NCI-H2171 (cell line): ENCODE results near the gene TMEM163.
"Not testable (repeated sequence)": the region's sequence is repeated elsewhere in the genome, so short reads cannot be mapped to it uniquely, and the experiment has no call there.

Source experiments
- DNase-seq: peaks from one replicate; lab custom pipeline; 2025; lab: John Stamatoyannopoulos, UW

TMEM163 gene

DNA sequence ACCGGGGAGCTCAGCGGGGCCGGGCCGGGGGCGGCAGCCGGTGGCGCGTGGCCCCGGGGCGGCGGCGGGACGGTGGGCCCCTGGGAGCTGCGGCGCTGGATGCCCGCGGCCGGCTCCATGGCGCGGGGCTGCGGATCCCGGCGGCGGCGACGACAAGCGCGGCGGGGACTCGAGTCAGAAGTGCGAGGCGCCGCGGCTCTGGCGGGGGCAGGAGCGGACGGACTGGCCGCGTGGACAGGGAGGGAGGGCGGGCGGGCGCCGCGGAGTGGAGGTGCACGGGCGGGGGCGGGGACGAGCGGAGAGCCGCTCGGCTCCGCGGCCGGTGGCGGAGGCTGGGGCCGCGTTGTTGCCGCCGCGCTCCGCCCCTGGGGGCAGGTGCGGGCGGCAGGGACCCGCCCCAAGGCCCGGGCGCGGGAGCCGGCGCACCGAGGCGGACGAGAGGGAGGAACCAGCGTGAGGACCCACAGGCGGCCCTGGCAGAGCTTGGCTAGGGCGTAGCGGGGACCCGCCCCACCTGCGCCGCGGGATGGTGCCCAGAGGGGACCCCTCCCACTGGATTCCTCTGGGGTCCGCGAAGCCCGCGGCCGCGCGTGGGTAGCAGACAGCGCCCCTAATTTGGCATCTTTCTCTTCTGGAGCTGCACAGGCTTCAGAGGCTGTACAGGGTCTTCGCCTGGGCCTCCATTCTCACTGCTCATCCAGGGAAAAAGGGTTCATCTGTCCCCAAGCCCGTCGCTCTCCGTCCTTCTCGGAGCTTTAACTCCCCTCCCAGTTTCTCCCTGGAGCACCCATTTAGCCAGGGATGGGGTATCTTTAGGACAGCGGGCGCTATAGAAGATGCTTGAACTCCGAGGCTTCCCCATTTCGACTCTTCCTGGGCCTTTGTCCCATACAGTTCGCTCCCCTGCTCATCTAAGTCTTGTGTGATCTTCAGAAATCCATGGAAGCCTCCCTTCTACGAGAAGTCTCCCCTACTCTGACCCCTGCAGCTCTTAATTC, at the start of gene TMEM163:
Gene TMEM163, minus strand, starts transcription at position 184 of the 998 bp plus-strand sequence.
- peak; percentile 56 for DNase-seq

DNA sequence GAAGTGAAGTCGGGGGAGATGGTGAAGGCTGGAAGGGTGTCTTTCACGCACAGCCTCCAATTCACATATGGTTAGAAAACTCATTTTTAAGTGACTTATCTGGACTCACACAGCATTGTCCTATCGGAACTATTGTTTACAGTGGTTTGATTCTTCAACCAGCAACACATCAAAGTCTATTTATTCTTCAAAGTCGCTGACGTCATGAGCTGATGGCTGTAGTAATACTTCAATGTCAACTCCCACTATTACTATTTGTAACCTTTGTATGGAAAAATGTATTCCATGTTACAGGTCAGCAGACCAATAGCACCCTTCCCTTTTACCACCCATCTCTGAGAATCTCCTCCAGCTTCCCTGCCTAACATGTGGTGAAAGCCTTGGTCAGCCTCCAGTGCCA, 47.8 kb upstream of the TMEM163 start:
- no peak for DNase-seq

DNA sequence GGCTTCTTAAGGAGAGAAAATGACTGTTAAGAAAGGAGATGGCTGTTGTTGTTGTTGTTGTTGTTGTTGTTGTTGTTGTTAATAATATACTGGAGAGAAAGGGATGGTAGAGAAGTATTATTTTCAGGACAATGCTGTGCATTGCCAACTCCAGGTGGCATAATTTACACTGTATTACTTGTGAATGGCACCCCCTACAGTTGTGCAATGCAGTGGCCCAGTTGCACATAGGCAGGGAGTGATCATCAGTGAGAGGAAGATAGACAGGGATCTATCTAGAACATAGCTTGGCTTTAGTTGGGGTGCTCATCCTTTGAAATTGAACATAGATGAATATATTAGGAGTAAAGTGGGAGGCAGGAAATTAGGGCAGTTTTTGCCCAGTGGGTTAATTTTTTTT, 47.2 kb upstream of the TMEM163 start:
- DNase-seq = no peak

DNA sequence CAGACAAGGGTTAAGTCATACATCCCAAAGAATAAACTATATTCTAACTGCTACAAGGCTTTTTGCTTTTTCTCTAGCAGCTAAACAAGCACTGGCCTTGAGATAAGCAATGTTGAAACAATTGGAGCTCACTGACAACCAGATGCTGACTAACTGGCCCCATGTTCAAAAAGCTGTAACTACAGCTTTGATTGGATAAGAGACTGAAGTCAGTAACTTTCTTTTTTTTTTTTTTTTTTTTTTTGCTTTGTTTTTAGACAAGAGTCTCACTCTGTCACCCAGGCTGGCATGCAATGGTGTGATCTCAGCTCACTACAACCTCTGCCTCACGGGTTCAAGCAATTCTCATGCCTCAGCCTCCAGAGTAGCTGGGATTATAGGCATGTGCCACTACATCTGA, 45.4 kb upstream of the TMEM163 start:
- DNase-seq = no peak

DNA sequence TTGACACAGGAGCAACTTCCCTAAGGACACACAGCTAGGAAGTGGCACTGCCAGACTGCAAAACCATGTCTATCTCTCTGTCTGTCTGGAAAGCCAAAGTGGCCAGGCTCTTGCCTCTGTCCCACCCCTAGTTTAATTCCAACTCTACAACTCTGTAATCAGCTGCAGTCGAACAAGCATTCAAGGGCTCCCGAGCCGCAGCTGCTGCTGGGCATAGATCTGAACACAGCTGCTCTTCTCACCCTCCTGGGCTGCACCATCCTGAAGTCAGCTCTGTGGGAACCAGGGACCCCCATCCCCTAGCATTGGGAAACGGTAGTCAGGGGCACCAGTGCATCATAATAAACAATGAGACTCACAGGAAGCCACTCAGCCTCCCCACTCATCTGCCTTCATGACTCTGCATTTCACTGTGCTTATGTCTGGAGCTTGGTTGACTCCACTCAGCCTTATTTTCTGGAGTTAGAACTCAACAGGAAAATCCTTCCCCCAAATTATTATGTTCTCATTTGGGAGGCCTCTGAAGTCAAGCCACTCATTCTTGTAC, 44.4 kb upstream of the TMEM163 start:
- DNase-seq = no peak

DNA sequence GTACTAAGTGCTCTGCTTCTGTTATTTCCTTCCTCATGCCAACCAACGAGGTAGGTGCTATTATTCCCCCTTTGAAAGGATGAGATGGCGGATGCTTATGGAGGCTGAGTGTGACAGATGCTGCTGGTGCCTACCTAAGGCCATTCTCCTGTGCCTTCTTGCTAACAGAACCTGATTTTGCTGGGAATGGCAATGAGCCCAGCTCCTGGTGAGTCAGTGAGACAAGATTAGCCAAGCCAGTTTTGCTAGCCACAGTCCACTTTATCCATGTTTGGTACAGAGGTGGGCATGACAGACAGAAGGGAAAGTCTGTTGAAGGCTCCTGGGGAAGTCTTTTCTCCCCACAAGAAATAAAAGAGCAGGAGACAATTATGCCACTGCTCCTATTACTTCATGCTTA, 43.7 kb upstream of the TMEM163 start:
- DNase-seq = no peak

DNA sequence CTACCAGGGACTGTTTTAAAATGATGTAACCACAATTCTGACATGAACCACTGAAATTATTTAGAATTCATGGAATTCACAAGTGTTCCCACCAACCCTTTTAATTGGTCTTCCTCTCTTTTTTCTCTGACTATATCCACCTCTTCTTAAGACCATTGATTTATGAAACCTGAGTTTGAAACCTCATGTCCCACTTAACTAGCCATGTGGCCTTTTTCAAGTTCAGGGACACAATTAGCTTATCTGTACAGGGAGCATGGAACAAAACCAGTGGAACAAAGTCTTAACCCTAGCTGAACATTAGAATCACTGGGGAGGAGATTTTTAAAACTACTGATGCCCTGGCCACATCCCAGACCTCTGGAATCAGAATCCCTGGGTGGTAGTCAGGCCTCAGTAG, 41.6 kb upstream of the TMEM163 start:
- no peak for DNase-seq

DNA sequence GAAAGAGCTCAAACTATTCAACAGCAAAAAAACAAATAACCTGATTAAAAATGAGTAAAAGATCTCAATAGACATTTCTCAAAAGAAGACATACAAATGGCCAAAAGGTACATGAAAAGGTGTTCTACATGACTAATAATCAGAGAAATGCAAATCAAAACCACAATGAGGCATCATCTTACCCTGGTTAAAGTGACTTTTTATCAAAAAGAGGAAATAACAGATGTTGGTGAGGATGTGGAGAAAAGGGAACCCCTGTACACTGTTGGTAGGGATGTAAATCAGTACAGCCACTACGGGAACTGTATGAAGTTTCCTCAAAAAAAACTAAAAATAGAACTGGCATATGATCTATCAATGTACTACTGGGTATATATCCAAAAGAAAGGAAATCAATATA, 39.8 kb upstream of the TMEM163 start:
- DNase-seq = no peak

DNA sequence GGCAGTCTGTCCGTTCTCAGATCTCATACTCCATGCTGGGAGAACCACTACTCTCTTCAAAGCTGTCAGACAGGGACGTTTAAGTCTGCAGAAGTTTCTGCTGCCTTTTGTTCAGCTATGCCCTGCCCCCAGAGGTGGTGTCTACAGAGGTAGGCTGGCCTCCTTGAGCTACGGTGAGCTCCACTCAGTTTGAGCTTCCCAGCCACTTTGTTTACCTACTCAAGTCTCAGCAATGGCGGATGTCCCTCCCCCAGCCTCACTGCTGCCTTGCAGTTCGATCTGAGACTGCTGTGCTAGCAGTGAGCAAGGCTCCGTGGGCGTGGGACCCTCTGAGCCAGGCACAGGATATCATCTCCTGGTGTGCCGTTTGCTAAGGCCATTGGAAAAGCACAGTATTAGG, 33.2 kb upstream of the TMEM163 start:
- not testable (repeated sequence) for DNase-seq

DNA sequence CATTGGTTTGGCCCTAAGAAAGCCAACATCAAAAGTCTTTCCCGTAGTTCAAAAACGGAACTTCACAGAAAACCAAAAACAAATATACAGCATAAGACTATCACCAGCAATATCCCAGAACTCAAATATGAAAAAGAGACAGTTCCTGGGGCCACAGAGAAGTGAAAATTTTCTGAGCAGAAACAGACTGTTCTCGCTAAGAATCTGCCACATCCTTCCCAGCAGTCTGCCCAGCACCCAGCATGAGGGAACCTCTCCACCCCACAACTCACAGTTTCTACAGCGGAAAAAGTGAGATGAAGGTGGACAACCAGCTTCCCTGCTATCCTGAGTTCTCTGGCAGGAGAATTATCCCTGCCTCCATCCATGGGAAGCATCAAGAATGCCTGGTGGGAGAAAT, 26.7 kb upstream of the TMEM163 start:
- no peak for DNase-seq

DNA sequence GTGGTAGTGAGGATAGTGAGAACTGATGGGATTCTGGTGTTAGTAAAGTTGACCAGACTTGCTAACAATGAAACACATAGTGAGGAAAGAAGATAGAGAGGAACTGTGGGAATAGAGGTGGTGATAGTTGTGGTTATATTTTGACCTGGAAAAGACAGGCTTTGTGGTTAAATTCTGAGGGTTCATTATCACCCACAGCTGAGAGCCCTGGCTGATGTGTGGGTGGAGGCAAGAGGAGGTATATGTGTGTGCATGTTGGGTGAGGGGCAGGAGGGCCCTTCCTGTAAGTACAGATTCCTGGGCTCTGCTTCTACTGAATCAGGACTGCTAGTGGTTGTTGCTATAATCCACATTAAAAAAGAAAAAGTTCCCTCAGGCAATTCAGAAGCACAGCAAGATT, 26.2 kb upstream of the TMEM163 start:
- DNase-seq = no peak

DNA sequence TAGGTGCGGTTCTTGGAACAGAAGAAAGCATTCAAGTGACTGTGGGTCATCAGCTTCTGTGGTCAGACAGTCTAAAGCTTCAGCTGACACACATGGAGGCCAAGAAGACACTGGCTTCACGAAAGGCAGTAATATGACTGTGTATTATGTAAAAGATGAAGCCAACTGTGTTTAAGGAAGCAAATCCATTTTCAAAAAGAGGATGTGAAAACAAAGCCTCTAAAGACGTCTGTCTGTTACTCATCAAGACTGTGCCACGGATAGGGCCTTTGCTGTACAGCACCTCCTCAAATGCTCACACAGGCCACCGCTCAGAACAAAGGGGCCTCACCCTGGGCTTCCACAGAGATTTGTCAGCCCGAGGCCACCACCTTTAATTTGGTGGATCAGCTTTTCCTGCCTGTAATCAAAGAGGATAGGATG, 21.1 kb upstream of the TMEM163 start:
- DNase-seq = no peak

DNA sequence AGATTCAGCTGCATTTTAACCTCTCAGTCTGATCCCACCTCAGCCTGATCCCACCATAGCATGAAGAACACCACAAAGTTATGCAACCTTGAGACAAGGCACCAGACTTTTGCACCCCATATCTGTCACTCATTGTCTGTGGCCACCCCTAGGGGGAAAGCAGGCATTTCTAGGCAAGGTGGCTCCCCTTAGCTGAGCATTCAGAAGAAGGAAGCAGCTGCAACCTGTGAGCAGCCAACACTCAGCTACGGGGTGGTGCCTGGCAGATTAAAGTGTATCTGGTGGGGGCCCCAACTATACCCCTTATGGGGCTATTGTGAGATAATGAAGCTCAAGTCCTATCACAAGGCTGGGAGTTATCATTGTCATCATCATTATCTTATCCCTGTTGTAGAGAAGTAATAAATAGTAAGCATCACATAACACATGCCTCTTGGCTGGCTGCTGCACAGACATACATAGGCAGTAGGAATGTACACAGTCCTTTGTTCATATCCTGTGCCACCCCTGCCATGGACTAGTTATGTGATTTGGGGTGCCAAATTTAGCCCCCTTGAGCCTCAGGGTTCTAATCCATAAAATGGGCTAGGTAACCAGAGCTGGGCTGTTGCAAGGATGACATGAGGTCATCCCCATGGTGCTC, 20.6 kb upstream of the TMEM163 start:
- no peak for DNase-seq

DNA sequence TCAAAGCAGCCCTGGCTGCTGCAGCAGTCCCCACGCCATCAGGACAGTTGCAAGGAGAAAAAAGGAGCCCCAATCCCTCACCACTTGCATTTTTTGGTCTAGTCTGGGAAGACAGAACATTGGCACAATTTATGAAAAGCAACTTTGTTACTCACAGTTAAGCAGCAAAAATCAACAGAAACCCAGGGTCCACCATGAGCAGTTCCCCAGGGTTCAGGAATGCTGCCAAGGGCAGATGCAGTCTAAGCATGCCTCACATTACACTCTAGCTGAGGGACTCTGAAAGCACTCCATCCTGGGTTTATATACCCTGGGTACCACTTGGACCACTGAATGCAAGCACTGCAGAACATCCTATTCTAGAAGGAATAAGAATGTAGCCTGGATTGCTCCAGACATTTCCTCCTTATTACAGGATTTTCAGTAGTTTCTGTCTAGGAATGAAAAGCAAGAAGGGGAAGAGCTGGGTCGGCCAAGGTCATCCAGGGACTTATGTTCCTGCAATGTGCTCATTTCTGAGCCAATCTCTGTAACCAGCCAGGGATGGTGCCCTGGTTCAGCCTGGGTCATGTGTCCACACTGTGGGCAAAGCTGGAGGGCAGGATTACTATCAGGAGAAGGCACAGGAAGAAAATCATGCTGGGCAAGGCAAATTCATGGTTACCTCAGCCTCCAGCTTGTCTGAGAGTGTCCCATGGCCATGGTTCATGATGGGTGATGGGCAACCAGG, 19.5 kb upstream of the TMEM163 start:
- no peak for DNase-seq

DNA sequence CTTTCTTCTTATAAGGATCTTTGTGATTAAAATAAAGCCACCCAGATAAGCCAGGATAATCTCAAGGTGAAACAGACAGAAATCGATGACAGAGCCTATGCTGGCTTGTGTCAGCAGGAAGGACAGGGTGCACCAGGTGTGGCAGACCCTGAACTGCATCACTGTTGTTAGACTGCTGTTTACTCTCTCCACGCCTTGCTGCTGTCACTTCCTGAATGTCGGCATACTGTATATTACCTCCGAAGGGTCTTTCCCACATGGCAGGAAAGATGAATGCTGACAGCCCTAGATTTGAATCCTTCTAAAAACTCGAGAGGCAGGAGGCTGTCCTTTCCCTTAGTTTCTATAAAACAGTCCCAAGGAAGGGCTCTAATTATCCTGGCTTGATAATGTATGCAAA, 18.9 kb upstream of the TMEM163 start:
- no peak for DNase-seq

DNA sequence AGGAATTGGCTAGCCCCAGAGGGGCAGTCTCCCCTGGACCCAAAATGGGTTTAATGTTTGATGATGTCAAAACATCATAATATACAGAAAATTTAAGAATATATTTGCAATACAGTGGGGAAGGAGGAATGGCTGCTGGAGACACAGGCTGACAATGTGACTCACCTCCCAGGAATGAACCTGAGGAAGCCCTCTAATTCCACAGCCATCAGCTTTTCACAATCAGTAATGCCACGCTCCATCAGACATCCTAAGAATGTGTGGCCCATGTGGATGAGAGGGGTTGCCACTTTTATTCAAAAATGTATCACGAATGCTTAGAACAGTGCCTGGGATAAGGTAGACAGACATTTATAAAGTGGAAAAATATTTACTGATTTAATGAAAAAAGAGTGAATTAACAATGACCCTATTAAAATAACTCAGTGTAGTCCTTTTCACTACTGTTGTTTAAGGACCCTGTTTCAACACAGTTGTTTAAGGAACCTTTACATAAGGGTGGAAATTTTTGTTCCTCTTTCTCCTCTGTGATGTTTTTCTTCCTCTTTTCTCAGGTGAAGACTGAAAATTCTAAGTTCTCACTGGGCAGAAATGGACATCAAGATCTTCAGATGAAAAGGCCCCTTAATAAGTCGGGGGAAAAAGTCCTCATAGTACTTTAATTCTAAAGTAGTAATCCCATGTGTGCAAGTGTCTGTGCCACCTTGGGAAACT, 17.5 kb upstream of the TMEM163 start:
- DNase-seq = no peak

DNA sequence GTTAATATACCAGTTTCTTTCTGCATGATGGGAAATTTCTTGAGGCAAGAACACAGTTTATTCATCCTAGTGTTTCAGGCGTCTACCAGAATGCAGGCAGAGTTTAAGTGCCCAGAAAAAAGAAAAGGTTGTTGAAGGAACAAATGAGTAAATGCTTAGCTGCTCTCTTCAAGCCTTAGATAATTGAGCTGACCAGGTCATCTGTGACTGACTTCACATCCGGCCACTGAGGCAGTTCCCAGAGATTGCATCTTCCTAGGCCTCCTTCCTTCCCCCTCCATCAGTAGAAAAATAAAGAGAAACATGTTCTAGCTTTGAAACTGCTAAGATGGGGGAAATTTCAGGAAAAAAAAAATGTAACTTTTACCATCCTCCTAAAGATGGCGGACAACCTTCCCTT, 9.4 kb upstream of the TMEM163 start:
- no peak for DNase-seq

DNA sequence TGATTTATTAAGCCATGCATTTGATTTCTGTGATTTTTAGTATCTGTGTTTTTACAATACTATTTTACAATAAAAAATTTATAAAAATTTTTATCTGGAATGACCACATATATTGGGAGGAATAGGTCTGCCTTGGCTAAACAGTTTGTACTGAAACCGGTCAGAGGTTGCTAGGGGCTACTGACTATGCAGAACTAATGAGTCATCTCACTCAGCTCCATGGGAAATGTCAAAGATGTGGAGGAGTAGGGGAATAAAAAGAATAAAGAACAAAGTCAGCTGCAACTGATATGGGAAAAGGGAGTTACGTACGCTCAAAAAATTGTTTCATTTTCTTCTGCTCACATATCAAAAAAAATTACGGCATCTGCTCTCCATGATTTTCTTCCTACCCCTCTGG, 8.6 kb upstream of the TMEM163 start:
- no peak for DNase-seq

DNA sequence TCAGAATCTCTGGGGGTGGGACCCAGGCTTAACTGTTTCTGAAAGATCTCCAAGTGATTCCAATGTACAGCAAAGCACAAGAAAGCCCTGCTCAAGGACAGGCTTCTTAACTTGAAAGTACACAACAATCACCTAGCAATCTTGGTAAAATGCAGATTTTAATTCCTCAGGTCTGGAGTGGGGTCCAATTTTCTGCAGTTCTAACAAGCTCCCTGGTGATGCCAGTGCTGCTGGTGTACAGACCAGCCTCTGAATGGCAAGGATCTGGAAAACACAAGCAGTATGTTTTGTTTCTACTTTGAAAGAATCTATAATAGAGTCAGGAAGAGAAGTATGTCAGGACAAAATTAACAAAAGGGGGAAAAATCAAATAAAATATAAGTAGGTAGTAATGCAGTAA, 7.8 kb upstream of the TMEM163 start:
- DNase-seq = no peak

DNA sequence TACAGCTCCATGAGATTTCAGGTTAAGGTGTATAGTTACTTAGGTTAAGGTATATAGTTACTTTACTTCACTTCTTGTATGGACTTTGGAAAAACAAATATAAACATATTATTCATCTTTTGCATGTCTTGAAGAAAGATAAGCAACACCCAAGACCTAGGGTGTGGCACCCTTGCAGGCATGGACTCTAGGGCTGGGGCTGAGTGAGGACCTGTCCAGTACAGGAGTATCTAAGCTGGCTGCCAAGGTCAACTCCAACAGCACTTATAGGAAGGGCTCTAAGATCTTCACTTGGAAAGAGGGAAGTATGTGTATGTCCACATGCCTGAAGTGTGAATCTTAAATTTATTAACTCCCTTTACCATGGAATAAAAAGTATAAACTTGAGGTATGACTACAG, 7.1 kb upstream of the TMEM163 start:
- DNase-seq = no peak

DNA sequence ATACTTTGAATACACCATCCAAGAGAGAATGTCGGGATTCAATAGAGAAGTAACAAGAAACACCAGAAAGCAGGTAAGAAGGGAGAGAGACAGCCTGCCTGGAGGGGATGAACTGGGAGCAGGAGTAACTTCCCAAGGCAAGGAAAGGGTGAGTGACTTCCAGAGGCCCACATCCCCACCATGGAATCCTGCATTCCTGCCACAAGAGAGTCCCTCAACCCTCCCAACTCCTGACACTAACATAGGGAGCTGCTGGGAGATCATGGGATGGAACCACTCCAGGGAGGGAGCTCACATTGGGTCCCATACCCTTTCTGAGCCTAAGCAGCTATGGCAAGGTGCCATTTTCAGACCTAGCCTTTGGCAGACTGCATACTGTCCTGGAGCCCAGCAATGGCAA, 5.5 kb upstream of the TMEM163 start:
- no peak for DNase-seq

DNA sequence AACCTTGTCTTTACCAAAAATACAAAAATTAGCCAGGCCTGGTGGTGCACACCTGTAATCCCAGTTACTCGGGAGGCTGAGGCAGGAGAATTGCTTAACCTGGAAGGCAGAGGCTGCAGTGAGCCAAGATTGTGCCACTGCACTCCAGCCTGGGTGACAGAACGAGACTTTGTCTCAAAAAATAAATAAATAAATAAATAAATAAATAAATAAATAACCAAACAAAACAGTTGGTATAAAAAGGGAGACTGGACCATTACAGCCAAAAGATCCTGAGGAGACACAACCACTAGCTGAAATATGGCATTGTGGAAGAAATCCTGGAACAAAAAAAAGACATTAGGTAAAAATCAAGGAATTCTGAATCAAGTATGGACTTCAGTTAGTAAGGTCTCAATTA, 4.9 kb upstream of the TMEM163 start:
- DNase-seq = not testable (repeated sequence)
